Neural progenitor cell (in vitro differentiated cells): Measurements from ENCODE around the gene AKR1B1. TPM values are rescaled to one million over a fixed set of nuclear protein-coding genes. Genes with fewer than 3 reads are reported as not detected.

Experiments used
- DNase-seq: peaks from one replicate; pipeline ENCODE4 v3.0.0-alpha.2; 2016; ENCODE audit warnings: low spot score
- H2AFZ ChIP-seq: fragments of 200-600 bp; sonication (generic); replicated peaks from 2 replicates; pipeline ENCODE4 v1.6.1; 2016; ENCODE audit warnings: antibody characterized with exemption
- H3F3A ChIP-seq: fragments of 200-600 bp; sonication (generic); 2 replicates; pipeline ENCODE4 v1.6.1; 2016; ENCODE audit warnings: antibody characterized with exemption, low read depth
- H3K27ac ChIP-seq: fragments of 200-600 bp; sonication (generic); 2 replicates; pipeline ENCODE4 v1.5.1; 2016; ENCODE audit warnings: mild to moderate bottlenecking
- H3K27me3 ChIP-seq: fragments of 200-600 bp; sonication (generic); 2 replicates; pipeline ENCODE4 v1.6.1; 2016; ENCODE audit warnings: mild to moderate bottlenecking, moderate library complexity
- H3K36me3 ChIP-seq: fragments of 200-600 bp; sonication (generic); 2 replicates; pipeline ENCODE4 v1.5.1; 2016
- H3K4me1 ChIP-seq: fragments of 200-600 bp; sonication (generic); 2 replicates; pipeline ENCODE4 v1.6.1; 2016; ENCODE audit warnings: mixed run types
- H3K4me2 ChIP-seq: fragments of 200-600 bp; sonication (generic); 2 replicates; pipeline ENCODE4 v1.6.1; 2016
- H3K4me3 ChIP-seq: fragments of 200-600 bp; sonication (generic); 2 replicates; pipeline ENCODE4 v1.5.1; 2016
- H3K79me2 ChIP-seq: fragments of 200-600 bp; sonication (generic); 2 replicates; pipeline ENCODE4 v1.6.1; 2016; ENCODE audit warnings: low read depth
- H3K9ac ChIP-seq: fragments of 200-600 bp; sonication (generic); 2 replicates; pipeline ENCODE4 v1.6.1; 2016
- H3K9me3 ChIP-seq: fragments of 200-600 bp; sonication (generic); 2 replicates; pipeline ENCODE4 v1.5.1; 2016; ENCODE audit warnings: low read depth
- H4K20me1 ChIP-seq: fragments of 200-600 bp; sonication (generic); 2 replicates; pipeline ENCODE4 v1.6.1; 2016; ENCODE audit warnings: low read depth
- H3K27ac Mint-ChIP-seq: 3 replicates; pipeline ENCODE4 v1.8.0; 2021; ENCODE audit warnings: mixed read lengths
- H3K27me3 Mint-ChIP-seq: 2 replicates; pipeline ENCODE4 v1.8.0; 2022; ENCODE audit warnings: low read depth, mild to moderate bottlenecking, inconsistent platforms, moderate library complexity, mixed read lengths; ENCODE audit not compliant: insufficient read depth
- H3K36me3 Mint-ChIP-seq: 3 replicates; pipeline ENCODE4 v1.8.0; 2021; ENCODE audit warnings: mixed read lengths
- H3K4me1 Mint-ChIP-seq: 3 replicates; pipeline ENCODE4 v1.8.0; 2021; ENCODE audit warnings: mixed read lengths
- H3K4me3 Mint-ChIP-seq: 3 replicates; pipeline ENCODE4 v1.8.0; 2021; ENCODE audit warnings: mild to moderate bottlenecking, moderate library complexity, mixed read lengths
- H3K9me3 Mint-ChIP-seq: 3 replicates; pipeline ENCODE4 v1.8.0; 2020; ENCODE audit warnings: mixed read lengths
- CTCF ChIP-seq: fragments of 200-600 bp; sonication (generic); IDR thresholded peaks from 2 replicates; pipeline ENCODE4 v1.5.1; 2017; ENCODE audit warnings: antibody characterized with exemption, mild to moderate bottlenecking
- EZH2 ChIP-seq: fragments of 200-600 bp; sonication (generic); IDR thresholded peaks from 2 replicates; pipeline ENCODE4 v1.6.1; 2017; ENCODE audit warnings: antibody characterized with exemption, mild to moderate bottlenecking, moderate library complexity
- EZH2phosphoT487 ChIP-seq: fragments of 200-600 bp; sonication (generic); IDR thresholded peaks from 2 replicates; pipeline ENCODE4 v1.6.1; 2017; ENCODE audit warnings: antibody characterized with exemption
- total RNA-seq: library from RNA; depleted of rRNA; stranded (reverse); fragments of >200 nt; gene quantifications from 2 replicates; pipeline ENCODE4 v1.2.3, GENCODE V29; 2015; ENCODE audit warnings: low replicate concordance

AKR1B1 gene
- total RNA-seq, 1 donor from 2014 or later: 105 TPM

GRCh38 chr7:134477954-134478353, 19.1 kb upstream of the AKR1B1 start:
- H3K4me2 ChIP-seq: no peak overlapping the region
- H3K4me1 ChIP-seq: no peaks in the 10 kb centered on the region
- H2AFZ ChIP-seq: no peak overlapping the region
- no peaks in the 10 kb centered on the region for H3K9me3 ChIP-seq
- no peak overlapping the region for H3K9ac ChIP-seq
- no peak overlapping the region for H3K4me3 Mint-ChIP-seq
- H4K20me1 ChIP-seq: no peaks in the 10 kb centered on the region
- peaks cover 4% of the 10 kb centered on the region for H3K9me3 Mint-ChIP-seq
- TF ChIP-seq EZH2phosphoT487 (no peak), EZH2 (no peak), CTCF (no peak)
- no peaks in the 10 kb centered on the region for H3K36me3 Mint-ChIP-seq
- DNase-seq: no peak
- H3K27ac ChIP-seq: no peak overlapping the region
- peaks cover 2% of the 10 kb centered on the region for H3K27me3 Mint-ChIP-seq
- no peaks in the 10 kb centered on the region for H3K27me3 ChIP-seq
- H3K4me3 ChIP-seq: no peak overlapping the region
- peaks cover 29% of the 10 kb centered on the region for H3K4me1 Mint-ChIP-seq
- H3K36me3 ChIP-seq: no peaks in the 10 kb centered on the region
- no peaks in the 10 kb centered on the region for H3F3A ChIP-seq
- peak overlapping the region; percentile 40 for H3K27ac Mint-ChIP-seq
- H3K79me2 ChIP-seq: no peaks in the 10 kb centered on the region

- Mint-ChIP-seq H3K9me3 (peaks cover 2% of the 10 kb centered on the region), H3K4me3 (no peak overlapping the region), H3K27ac (no peak overlapping the region), H3K27me3 (no peaks in the 10 kb centered on the region), H3K4me1 (peaks cover 25% of the 10 kb centered on the region), H3K36me3 (no peaks in the 10 kb centered on the region)
- Histone ChIP-seq H3K36me3 (no peaks in the 10 kb centered on the region), H3K27ac (no peak overlapping the region), H3K9ac (no peak overlapping the region), H3K9me3 (no peaks in the 10 kb centered on the region), H3F3A (no peaks in the 10 kb centered on the region), H3K4me2 (no peak overlapping the region), H3K79me2 (no peaks in the 10 kb centered on the region), H3K4me1 (no peaks in the 10 kb centered on the region), H3K4me3 (no peak overlapping the region), H2AFZ (no peak overlapping the region), H3K27me3 (no peaks in the 10 kb centered on the region), H4K20me1 (no peaks in the 10 kb centered on the region)
- TF ChIP-seq EZH2: no peak
- no peak for TF ChIP-seq CTCF
- TF ChIP-seq EZH2phosphoT487: no peak
- DNase-seq: no peak
These were observed 17.1 kb upstream of the AKR1B1 start for GRCh38 chr7:134476044-134476443.

GRCh38 chr7:134474828-134475227, 15.9 kb upstream of the AKR1B1 start:
- Histone ChIP-seq H3K79me2 (no peaks in the 10 kb centered on the region), H3K36me3 (no peaks in the 10 kb centered on the region), H3K27me3 (no peaks in the 10 kb centered on the region), H3K9ac (no peak overlapping the region), H3K27ac (no peak overlapping the region), H3F3A (no peaks in the 10 kb centered on the region), H3K9me3 (no peaks in the 10 kb centered on the region), H3K4me1 (no peaks in the 10 kb centered on the region), H3K4me3 (no peak overlapping the region), H4K20me1 (no peaks in the 10 kb centered on the region), H3K4me2 (no peak overlapping the region), H2AFZ (no peak overlapping the region)
- peaks cover 13% of the 10 kb centered on the region for H3K4me1 Mint-ChIP-seq
- no peak overlapping the region for H3K27ac Mint-ChIP-seq
- H3K4me3 Mint-ChIP-seq: no peak overlapping the region
- no peaks in the 10 kb centered on the region for H3K27me3 Mint-ChIP-seq
- DNase-seq: no peak
- peaks cover 4% of the 10 kb centered on the region for H3K9me3 Mint-ChIP-seq
- no peaks in the 10 kb centered on the region for H3K36me3 Mint-ChIP-seq
- no peak for TF ChIP-seq EZH2phosphoT487

GRCh38 chr7:134473861-134474291, 15.0 kb upstream of the AKR1B1 start:
- peaks cover 4% of the 10 kb centered on the region for H3K9me3 Mint-ChIP-seq
- H3K4me2 ChIP-seq: no peak overlapping the region
- H3K9ac ChIP-seq: no peak overlapping the region
- no peaks in the 10 kb centered on the region for H3K9me3 ChIP-seq
- no peak overlapping the region for H2AFZ ChIP-seq
- DNase-seq: no peak
- H3K27ac ChIP-seq: no peak overlapping the region
- H3K27me3 Mint-ChIP-seq: no peaks in the 10 kb centered on the region
- H3K27ac Mint-ChIP-seq: no peak overlapping the region
- H3K79me2 ChIP-seq: no peaks in the 10 kb centered on the region
- H3K36me3 Mint-ChIP-seq: no peaks in the 10 kb centered on the region
- no peak overlapping the region for H3K4me3 Mint-ChIP-seq
- no peaks in the 10 kb centered on the region for H3K4me1 ChIP-seq
- no peak for TF ChIP-seq EZH2
- TF ChIP-seq CTCF: no peak
- TF ChIP-seq EZH2phosphoT487: no peak
- H3K4me3 ChIP-seq: no peak overlapping the region
- no peaks in the 10 kb centered on the region for H3K36me3 ChIP-seq
- no peaks in the 10 kb centered on the region for H4K20me1 ChIP-seq
- peaks cover 11% of the 10 kb centered on the region for H3K4me1 Mint-ChIP-seq
- no peaks in the 10 kb centered on the region for H3F3A ChIP-seq
- no peaks in the 10 kb centered on the region for H3K27me3 ChIP-seq
